ENCODE measurements around the gene CRYM.
A peak's percentile ranks its signal among the peaks of the same experiment; 100 is the strongest.

Gene CRYM

DNA sequence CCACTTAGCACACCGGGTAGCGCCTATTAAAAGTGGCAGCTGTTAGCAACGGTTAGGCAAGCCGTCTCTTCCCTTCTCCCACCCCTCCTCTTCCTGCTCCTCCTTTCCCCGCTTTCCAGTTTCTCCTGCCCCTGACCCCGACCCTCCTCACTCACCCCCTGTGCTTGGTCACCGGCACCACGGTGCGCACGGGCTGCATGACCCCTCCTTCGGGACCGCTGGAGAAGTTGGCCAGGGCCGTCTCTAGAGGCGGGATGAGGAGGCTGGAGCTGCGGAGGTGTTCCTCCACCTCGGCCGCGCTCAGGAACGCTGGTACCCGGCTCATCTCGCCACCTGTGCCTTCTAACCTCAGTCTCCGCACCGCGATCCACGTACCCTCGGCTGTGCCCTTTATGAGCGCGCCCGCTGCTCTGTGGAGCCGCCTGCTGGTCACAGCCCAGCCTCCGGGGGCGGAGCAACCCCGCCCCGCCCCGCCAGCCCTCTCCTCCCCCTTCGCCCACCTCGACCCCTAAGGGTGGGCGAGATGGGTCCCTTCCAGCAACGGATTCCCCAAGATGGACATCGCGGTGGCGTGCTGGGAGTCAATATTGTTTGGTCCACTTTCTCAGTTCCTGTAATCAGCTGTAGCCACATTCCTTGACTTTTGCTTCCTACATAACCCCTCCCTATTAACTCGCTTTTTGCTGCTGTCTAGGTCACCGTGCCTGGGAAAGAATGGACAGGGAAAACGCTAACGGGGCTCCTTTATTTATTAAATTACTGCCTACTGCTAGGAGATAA lies at the start of gene CRYM (continued):
- TF ChIP-seq, protein P1, sequence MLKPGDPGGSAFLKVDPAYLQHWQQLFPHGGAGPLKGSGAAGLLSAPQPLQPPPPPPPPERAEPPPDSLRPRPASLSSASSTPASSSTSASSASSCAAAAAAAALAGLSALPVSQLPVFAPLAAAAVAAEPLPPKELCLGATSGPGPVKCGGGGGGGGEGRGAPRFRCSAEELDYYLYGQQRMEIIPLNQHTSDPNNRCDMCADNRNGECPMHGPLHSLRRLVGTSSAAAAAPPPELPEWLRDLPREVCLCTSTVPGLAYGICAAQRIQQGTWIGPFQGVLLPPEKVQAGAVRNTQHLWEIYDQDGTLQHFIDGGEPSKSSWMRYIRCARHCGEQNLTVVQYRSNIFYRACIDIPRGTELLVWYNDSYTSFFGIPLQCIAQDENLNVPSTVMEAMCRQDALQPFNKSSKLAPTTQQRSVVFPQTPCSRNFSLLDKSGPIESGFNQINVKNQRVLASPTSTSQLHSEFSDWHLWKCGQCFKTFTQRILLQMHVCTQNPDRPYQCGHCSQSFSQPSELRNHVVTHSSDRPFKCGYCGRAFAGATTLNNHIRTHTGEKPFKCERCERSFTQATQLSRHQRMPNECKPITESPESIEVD (tag by site-specific recombination; IDR thresholded peaks at IDR 0.05), result no peak
- no peak for TF ChIP-seq ZNF433 (tag by site-specific recombination; IDR thresholded peaks at IDR 0.05; ENCODE audit: low read depth)
- TF ChIP-seq ZNF10 (tag by site-specific recombination; IDR thresholded peaks at IDR 0.05), result no peak
- TF ChIP-seq, protein P2, sequence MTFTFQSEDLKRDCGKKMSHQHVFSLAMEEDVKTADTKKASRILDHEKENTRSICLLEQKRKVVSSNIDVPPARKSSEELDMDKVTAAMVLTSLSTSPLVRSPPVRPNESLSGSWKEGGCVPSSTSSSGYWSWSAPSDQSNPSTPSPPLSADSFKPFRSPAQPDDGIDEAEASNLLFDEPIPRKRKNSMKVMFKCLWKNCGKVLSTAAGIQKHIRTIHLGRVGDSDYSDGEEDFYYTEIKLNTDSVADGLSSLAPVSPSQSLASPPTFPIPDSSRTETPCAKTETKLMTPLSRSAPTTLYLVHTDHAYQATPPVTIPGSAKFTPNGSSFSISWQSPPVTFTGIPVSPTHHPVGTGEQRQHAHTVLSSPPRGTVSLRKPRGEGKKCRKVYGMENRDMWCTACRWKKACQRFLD (tag by site-specific recombination; IDR thresholded peaks at IDR 0.05), result no peak
- no peak for TF ChIP-seq ZNF274 (IDR thresholded peaks at IDR 0.05; ENCODE audit: low read length)
- no peak for TF ChIP-seq ZNF274 (tag by site-specific recombination; IDR thresholded peaks at IDR 0.05; ENCODE audit: borderline replicate concordance)
- TF ChIP-seq, protein P3, sequence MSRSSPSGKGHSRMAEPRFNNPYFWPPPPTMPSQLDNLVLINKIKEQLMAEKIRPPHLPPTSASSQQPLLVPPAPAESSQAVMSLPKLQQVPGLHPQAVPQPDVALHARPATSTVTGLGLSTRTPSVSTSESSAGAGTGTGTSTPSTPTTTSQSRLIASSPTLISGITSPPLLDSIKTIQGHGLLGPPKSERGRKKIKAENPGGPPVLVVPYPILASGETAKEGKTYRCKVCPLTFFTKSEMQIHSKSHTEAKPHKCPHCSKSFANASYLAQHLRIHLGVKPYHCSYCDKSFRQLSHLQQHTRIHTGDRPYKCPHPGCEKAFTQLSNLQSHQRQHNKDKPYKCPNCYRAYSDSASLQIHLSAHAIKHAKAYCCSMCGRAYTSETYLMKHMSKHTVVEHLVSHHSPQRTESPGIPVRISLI (tag by site-specific recombination; IDR thresholded peaks at IDR 0.05), result no peak
- peak; percentile 82 for TF ChIP-seq EGR2 (tag by site-specific recombination; IDR thresholded peaks at IDR 0.05; ENCODE audit: low read depth)
- TF ChIP-seq ZNF777 (tag by site-specific recombination; IDR thresholded peaks at IDR 0.05; ENCODE audit: borderline replicate concordance), result peak; percentile 75; the same call in 1 of the 2 replicates
- TF ChIP-seq ZNF146 (tag by site-specific recombination; IDR thresholded peaks at IDR 0.05), result no peak
- no peak for TF ChIP-seq ZNF629 (tag by site-specific recombination; IDR thresholded peaks at IDR 0.05)
- TF ChIP-seq KLF8 (tag by site-specific recombination; IDR thresholded peaks at IDR 0.05), result 0 out of 2 replicates have a peak, but pooled peaks have one; percentile 58
- TF ChIP-seq ZNF530 (tag by site-specific recombination; IDR thresholded peaks at IDR 0.05; ENCODE audit: low read depth), result no peak
- TF ChIP-seq SETDB1 (IDR thresholded peaks at IDR 0.05; ENCODE audit: insufficient read length, low read length), result no peak
- TF ChIP-seq YY1 (tag by site-specific recombination; IDR thresholded peaks at IDR 0.05), result no peak
- TF ChIP-seq, protein P4, sequence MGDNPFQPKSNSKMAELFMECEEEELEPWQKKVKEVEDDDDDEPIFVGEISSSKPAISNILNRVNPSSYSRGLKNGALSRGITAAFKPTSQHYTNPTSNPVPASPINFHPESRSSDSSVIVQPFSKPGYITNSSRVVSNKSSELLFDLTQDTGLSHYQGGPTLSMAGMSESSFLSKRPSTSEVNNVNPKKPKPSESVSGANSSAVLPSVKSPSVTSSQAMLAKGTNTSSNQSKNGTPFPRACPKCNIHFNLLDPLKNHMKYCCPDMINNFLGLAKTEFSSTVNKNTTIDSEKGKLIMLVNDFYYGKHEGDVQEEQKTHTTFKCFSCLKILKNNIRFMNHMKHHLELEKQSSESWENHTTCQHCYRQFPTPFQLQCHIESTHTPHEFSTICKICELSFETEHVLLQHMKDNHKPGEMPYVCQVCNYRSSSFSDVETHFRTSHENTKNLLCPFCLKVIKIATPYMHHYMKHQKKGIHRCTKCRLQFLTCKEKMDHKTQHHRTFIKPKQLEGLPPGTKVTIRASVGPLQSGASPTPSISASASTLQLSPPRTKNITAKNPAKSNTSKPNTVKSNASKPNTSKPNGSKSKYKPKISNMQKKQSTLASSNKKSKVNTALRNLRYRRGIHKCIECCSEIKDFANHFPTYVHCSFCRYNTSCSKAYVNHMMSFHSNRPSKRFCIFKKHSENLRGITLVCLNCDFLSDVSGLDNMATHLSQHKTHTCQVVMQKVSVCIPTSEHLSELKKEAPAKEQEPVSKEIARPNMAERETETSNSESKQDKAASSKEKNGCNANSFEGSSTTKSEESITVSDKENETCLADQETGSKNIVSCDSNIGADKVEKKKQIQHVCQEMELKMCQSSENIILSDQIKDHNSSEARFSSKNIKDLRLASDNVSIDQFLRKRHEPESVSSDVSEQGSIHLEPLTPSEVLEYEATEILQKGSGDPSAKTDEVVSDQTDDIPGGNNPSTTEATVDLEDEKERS (tag by site-specific recombination; IDR thresholded peaks at IDR 0.05), result no peak
- TF ChIP-seq, protein P5, sequence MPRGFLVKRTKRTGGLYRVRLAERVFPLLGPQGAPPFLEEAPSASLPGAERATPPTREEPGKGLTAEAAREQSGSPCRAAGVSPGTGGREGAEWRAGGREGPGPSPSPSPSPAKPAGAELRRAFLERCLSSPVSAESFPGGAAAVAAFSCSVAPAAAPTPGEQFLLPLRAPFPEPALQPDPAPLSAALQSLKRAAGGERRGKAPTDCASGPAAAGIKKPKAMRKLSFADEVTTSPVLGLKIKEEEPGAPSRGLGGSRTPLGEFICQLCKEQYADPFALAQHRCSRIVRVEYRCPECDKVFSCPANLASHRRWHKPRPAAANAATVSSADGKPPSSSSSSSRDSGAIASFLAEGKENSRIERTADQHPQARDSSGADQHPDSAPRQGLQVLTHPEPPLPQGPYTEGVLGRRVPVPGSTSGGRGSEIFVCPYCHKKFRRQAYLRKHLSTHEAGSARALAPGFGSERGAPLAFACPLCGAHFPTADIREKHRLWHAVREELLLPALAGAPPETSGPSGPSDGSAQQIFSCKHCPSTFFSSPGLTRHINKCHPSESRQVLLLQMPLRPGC (tag by site-specific recombination; IDR thresholded peaks at IDR 0.05), result no peak; the same call in 1 of the 2 replicates
- no peak for TF ChIP-seq ZNF16 (tag by site-specific recombination; IDR thresholded peaks at IDR 0.05; ENCODE audit: low read depth)
- TF ChIP-seq, protein P6, sequence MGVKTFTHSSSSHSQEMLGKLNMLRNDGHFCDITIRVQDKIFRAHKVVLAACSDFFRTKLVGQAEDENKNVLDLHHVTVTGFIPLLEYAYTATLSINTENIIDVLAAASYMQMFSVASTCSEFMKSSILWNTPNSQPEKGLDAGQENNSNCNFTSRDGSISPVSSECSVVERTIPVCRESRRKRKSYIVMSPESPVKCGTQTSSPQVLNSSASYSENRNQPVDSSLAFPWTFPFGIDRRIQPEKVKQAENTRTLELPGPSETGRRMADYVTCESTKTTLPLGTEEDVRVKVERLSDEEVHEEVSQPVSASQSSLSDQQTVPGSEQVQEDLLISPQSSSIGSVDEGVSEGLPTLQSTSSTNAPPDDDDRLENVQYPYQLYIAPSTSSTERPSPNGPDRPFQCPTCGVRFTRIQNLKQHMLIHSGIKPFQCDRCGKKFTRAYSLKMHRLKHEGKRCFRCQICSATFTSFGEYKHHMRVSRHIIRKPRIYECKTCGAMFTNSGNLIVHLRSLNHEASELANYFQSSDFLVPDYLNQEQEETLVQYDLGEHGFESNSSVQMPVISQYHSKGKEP (tag by site-specific recombination; IDR thresholded peaks at IDR 0.05), result no peak
- TF ChIP-seq ZNF157 (tag by site-specific recombination; IDR thresholded peaks at IDR 0.05), result no peak
- TF ChIP-seq ZNF701 (tag by site-specific recombination; IDR thresholded peaks at IDR 0.05), result no peak
- TF ChIP-seq ZXDB (tag by site-specific recombination; IDR thresholded peaks at IDR 0.05), result peak; percentile 43; the same call in 1 of the 2 replicates
- no peak for TF ChIP-seq ZNF785 (tag by site-specific recombination; IDR thresholded peaks at IDR 0.05)
- TF ChIP-seq FEZF1 (tag by site-specific recombination; IDR thresholded peaks at IDR 0.05), result no peak
- TF ChIP-seq ZNF214 (tag by site-specific recombination; IDR thresholded peaks at IDR 0.05; ENCODE audit: borderline replicate concordance), result no peak
- TF ChIP-seq, protein P7, sequence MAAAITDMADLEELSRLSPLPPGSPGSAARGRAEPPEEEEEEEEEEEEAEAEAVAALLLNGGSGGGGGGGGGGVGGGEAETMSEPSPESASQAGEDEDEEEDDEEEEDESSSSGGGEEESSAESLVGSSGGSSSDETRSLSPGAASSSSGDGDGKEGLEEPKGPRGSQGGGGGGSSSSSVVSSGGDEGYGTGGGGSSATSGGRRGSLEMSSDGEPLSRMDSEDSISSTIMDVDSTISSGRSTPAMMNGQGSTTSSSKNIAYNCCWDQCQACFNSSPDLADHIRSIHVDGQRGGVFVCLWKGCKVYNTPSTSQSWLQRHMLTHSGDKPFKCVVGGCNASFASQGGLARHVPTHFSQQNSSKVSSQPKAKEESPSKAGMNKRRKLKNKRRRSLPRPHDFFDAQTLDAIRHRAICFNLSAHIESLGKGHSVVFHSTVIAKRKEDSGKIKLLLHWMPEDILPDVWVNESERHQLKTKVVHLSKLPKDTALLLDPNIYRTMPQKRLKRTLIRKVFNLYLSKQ (tag by site-specific recombination; IDR thresholded peaks at IDR 0.05; ENCODE audit: borderline replicate concordance), result no peak
- TF ChIP-seq ZNF248 (tag by site-specific recombination; IDR thresholded peaks at IDR 0.05), result no peak
- TF ChIP-seq ZNF610 (tag by site-specific recombination; IDR thresholded peaks at IDR 0.05; ENCODE audit: borderline replicate concordance), result no peak
